ENCODE measurements around the gene COX18.

- TF ChIP-seq EZH2 (IDR thresholded peaks at IDR 0.05) (no peak), POLR2AphosphoS5 (IDR thresholded peaks at IDR 0.05; ENCODE audit: borderline replicate concordance, low read depth, low read length) (no peak), FOXP2 (optimal IDR thresholded peaks at IDR 0.05; ENCODE audit: control extremely low read depth, extremely low read length, insufficient read depth) (no peak)
These were observed 29.2 kb upstream of the COX18 start for GRCh38 chr4:73098713-73099112.

Measured in SK-N-MC (cell line).